ENCODE data around the gene CCDC144A.
"Not testable (repeated sequence)": the region's sequence is repeated elsewhere in the genome, so short reads cannot be mapped to it uniquely, and the experiment has no call there.

The CCDC144A gene

DNA sequence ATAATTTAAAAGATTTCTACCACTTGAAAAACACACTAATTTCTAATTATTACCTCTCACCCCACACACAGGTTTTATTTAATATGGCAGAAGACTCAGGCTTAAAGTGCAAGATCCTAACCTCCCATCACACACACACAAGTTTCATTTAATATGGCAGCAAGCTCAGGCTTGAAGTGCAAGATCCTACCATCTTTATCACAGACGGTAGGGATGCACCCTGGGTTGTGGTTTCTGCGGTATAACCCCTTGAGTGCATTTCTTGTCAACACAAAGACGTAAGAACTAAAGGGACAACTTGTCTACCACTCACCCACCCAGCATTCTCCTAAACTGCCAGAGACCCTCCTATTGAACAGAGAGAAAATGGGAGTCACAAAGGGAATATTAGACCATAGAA, 68.1 kb downstream of the CCDC144A start:
- not testable (repeated sequence) for DNase-seq

GRCh38 chr17:16768290-16769175, 78.5 kb downstream of the CCDC144A start:
- not testable (repeated sequence) for DNase-seq

- DNase-seq, result not testable (repeated sequence)
These were observed 82.5 kb downstream of the CCDC144A start for GRCh38 chr17:16772394-16773145.

- not testable (repeated sequence) for DNase-seq
These were observed 83.1 kb downstream of the CCDC144A start for GRCh38 chr17:16773146-16773522.

DNA sequence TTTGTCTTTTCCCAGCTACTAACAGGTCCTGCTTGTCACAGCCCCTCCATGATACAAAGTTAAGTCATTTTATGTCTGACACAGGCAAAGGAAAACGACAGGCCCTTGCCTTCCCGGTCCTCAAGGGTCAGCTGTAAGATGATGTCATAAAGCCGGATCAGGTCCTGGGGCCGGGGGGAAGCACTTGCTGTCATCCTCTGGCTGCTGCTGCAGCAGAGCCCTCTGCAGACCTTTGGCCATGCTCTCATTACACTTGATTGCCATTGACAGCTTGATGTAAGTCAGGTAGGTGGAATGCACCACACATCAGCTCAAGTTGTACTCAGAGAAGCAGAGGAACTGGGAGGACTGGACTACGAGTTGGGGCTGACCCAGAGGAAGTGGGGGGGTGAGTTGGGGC, 97.8 kb downstream of the CCDC144A start:
- DNase-seq, result not testable (repeated sequence)

DNA sequence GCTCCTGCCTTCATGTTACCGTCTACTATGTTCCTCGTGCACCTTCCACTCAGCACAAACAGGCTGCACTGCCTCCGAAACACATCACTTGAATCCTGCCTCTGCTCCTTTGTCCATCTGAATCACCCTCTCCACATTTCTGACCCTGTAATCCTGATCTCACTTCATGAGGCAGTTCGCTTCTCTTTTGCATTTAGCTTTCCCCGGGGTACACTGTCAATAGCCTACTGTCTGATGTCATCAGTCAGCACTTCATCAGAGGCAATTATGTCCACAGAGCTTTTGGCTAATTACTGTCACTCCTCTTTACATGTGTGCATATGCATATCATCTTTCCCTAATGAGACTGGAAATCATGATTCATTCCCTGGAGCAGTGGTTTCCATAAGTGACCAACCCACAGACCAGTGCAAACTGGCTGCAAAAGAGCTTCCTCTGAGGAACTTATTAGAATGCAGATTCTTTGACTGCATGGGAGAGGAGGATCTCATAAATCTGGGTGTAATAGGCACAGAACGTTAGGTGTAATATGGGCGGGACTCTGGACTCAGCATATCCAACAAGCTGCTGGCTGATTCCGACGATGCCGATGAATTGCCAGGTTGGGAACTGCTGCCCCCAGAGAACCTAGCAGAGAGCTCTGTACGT, 99.0 kb downstream of the CCDC144A start:
- not testable (repeated sequence) for DNase-seq

- not testable (repeated sequence) for DNase-seq
These were observed 99.6 kb downstream of the CCDC144A start for GRCh38 chr17:16789622-16790021.

DNA sequence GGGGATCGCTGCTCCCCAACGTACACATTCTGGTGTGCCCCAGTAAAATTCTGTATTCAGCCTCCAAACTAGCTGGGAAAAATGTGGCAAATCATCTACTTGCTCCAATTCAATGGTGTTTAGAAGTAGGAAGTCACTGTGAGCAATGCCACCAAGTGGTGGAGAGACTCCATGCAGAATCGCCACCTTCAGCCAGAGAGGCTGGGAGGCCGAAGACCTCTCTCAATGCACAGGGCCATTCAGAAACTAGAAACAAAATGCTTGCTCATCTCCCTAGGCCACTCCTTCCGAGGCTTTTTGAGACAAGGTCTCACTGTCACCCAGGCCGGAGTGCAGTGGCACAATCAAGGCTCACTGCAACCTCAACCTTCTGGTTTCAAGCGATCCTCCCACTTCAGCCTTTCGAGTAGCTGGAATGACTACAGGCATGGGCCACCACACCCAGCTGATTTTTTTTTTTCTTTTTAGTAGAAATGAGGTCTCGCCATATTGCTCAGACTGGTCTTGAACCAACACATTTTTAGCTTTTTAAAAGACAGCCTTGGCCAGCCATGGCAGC, 100.4 kb downstream of the CCDC144A start:
- DNase-seq, result not testable (repeated sequence)

GRCh38 chr17:16794215-16794614, 104.2 kb downstream of the CCDC144A start:
- not testable (repeated sequence) for DNase-seq

DNA sequence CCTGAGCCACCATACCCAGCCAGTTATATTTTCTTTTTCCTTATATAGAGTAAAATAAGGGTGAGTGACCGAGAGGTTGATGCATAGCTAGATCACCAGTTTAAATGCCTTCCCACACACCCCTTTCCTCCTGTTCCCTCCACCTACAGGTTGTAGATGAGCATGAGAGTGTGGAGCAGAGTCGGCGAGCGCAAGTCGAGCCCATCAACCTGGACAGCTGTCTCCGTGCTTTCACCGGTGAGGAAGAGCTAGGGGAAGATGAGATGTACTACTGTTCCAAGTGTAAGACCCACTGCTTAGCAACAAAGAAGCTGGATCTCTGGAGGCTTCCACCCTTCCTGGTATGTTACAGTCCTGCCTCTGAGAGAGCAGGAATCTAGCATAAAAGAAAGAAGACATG, 105.9 kb downstream of the CCDC144A start:
- DNase-seq, result not testable (repeated sequence)

DNA sequence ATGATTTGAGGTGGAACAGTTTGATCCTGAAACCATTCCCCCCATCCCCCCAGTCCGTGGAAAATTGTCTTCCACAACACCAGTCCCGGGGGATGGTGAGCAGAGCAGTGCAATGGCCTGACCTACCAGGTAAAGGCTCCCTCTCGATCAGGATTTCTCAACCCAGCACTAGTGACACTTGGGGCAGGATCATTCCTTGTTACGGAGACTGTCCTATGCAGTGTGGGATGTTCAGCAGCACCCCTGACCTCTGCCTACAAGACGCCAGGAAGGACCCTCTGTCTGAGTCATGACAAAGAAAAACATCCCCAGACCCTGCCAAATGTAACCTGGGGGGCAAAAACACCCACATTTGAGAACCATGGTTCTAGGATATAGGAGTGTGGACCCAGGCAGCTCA, 114.8 kb downstream of the CCDC144A start:
- DNase-seq, result not testable (repeated sequence)

DNA sequence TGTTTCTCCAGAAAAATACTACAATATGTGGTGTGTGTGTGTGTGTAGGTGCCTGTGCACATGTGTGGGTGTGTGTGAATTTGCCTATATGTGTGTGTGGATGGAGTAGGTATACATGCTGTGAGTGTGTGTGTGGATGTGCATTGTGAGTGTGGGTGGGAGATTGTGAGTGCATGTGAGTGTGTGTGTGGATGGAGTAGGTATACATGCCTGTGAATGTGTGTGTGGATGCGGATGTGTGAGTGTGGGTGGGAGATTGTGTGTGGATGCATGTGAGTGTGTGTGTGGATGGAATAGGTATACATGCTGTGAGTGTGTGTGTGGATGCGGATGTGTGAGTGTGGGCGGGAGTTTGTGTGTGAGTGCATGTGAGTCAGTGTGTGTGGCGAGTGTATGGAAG, 116.6 kb downstream of the CCDC144A start:
- DNase-seq, result not testable (repeated sequence)

DNA sequence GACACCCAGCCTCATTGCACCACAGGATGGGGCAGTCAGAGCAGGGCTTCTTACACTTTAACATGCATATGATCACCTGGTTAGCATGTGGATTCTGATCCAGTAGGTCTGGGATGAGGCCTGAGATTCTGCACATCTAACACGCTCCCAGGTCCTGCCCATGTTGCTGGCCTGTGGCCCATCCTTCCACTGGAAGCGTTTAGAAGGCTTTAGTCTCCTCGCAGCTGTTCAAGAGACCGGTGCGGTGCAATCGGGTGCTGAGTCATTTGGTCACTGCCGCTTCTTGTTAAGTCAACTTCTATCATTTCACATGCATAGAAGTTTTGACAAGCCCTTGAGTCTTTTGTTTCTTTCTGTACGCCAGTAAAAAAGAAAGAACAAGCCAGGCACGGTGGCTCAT, 117.6 kb downstream of the CCDC144A start:
- DNase-seq, result not testable (repeated sequence)

- DNase-seq, result not testable (repeated sequence)
These were observed 120.2 kb downstream of the CCDC144A start for GRCh38 chr17:16810236-16810635.

- not testable (repeated sequence) for DNase-seq
These were observed 122.1 kb downstream of the CCDC144A start for GRCh38 chr17:16812126-16812525.

- DNase-seq, result no peak
These were observed 124.4 kb downstream of the CCDC144A start for GRCh38 chr17:16814439-16814838.

- DNase-seq, result no peak
These were observed 127.2 kb downstream of the CCDC144A start for GRCh38 chr17:16817201-16817600.

DNA sequence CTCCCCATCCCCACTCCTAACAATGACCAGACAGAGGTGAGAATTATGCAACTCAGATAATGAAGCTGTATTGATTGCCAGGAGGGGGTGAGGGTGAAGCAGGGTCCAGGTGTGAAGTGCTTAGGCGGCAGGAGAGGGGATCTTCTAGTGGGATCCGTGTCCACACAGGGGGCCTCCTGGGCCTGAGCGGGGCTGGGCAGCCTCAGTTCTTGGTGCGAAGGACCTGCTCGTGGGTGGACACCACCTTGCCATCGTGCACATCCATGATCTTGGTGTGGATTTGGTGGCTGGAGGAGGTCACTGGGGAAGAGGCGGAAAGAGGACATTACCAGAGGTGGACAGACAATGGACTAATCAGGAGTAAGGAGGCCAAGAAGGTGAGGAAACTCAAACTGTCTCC, 127.9 kb downstream of the CCDC144A start:
- not testable (repeated sequence) for DNase-seq

- DNase-seq, result no peak
These were observed 128.3 kb downstream of the CCDC144A start for GRCh38 chr17:16818340-16818739.

GRCh38 chr17:16818821-16819683, 129.0 kb downstream of the CCDC144A start:
- no peak for DNase-seq

- no peak for DNase-seq
These were observed 130.3 kb downstream of the CCDC144A start for GRCh38 chr17:16820161-16820877.
